ENCODE measurements around the gene RAB1A. TPM values are rescaled to one million over a fixed set of nuclear protein-coding genes. Genes with fewer than 3 reads are reported as not detected.

Gene RAB1A
- total RNA-seq, 6 experiments from 2014 or later, result 204 to 230 (median 222) TPM

DNA sequence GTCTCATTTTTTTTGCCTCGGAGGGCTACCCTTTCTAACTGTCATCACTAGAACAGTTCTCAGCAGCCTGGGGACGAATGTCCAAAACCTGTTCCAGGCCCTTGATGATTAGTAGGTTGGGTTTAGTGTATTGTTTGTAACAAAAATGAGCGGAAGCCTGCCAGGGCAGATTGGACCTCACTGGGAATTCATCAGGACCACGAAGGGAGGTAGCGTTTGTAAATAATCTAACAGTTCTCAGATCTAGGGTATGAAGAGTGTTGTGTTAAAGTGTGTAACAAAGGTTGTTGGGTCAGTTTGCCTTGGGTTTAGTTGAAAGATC, 72.9 kb downstream of the RAB1A start:
- no peak for DNase-seq
- Mint-ChIP-seq H3K36me3 (ENCODE audit: low read depth) (no peaks in the 10 kb centered on the region), H3K27me3 (ENCODE audit: insufficient read depth) (peaks cover 1% of the 10 kb centered on the region), H3K27ac (peak overlapping the region; percentile 78), H3K9me3 (no peaks in the 10 kb centered on the region), H3K4me3 (peak overlapping the region; percentile 90), H3K4me1 (ENCODE audit: low read depth) (peaks cover 25% of the 10 kb centered on the region)
- TF ChIP-seq CTCF (IDR thresholded peaks at IDR 0.05), result no peak

DNA sequence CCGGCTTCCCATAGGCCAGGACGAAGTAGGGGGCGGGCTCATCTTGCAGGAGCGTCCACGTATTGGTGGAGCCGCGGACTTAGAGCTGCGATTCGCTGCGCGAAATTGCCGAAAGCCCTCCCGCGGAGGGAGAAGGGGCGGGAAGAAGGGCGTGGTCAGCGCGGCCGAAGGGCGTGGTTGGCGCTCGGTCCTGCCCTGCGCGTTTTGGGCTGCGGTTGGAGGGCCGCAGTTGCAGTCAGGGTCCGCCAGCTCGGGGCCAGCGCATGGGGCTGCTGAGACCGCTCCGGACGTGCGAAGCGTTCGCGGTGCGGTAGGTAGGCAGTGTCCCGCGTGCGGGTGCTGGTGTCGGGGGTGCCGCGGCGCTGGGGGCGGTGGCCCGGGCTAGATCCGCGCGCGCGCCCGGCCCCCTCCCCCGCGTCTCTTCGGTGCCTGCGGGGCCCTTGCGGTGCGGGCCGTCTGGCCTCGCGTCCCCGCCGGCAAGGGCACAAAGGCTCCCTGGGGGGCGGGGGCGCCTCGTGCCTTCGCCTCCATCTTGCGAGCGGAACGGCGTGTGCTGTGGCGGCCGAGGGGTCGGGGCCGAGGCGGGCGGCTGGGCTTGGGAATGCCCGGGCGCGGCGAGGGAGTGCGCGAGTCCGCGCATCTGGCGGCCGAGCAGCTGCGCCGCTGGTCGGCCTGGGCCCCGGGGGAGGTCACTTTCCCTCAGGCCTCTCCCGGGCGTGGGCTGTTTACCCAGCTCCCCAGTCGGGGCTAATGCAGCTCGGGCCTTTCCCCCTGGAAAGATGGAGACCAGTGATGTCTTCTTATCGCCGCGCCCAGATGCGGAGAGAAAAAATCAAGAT, 73.5 kb downstream of the RAB1A start, which contains the start of gene CEP68:
TSS of gene CEP68 (plus strand) at position 202 of the 839 bp plus-strand sequence. CDS start 13,029 bp downstream, outside the sequence.
- peak within 1 kb of the TSS; percentile 98 for H3K4me3 Mint-ChIP-seq
- no peaks in the 10 kb centered on the region for H3K36me3 Mint-ChIP-seq (ENCODE audit: low read depth)
- peaks cover 3% of the 10 kb centered on the region for H3K27me3 Mint-ChIP-seq (ENCODE audit: insufficient read depth)
- H3K4me1 Mint-ChIP-seq (ENCODE audit: low read depth), result peaks cover 30% of the 10 kb centered on the region
- peak within 1 kb of the TSS; percentile 78 for H3K27ac Mint-ChIP-seq
- TF ChIP-seq CTCF (IDR thresholded peaks at IDR 0.05), result no peak; the same call in 1 of the 2 replicates
- no peaks in the 10 kb centered on the region for H3K9me3 Mint-ChIP-seq
- DNase-seq, result peak; percentile 96

GRCh38 chr2:65055422-65056214, 74.3 kb downstream of the RAB1A start:
- peak overlapping the region; percentile 57 for H3K27ac Mint-ChIP-seq
- peaks cover 39% of the 10 kb centered on the region for H3K4me1 Mint-ChIP-seq (ENCODE audit: low read depth)
- no peak for TF ChIP-seq CTCF (IDR thresholded peaks at IDR 0.05)
- H3K4me3 Mint-ChIP-seq, result peak overlapping the region; percentile 98
- DNase-seq, result no peak
- H3K36me3 Mint-ChIP-seq (ENCODE audit: low read depth), result no peaks in the 10 kb centered on the region
- no peaks in the 10 kb centered on the region for H3K9me3 Mint-ChIP-seq
- peaks cover 3% of the 10 kb centered on the region for H3K27me3 Mint-ChIP-seq (ENCODE audit: insufficient read depth)

- peaks cover 3% of the 10 kb centered on the region for H3K27me3 Mint-ChIP-seq (ENCODE audit: insufficient read depth)
- no peak overlapping the region for H3K27ac Mint-ChIP-seq
- DNase-seq, result no peak
- TF ChIP-seq CTCF (IDR thresholded peaks at IDR 0.05), result no peak
- peaks cover 40% of the 10 kb centered on the region for H3K4me1 Mint-ChIP-seq (ENCODE audit: low read depth)
- H3K36me3 Mint-ChIP-seq (ENCODE audit: low read depth), result no peaks in the 10 kb centered on the region
- H3K4me3 Mint-ChIP-seq, result peak overlapping the region; percentile 98
- H3K9me3 Mint-ChIP-seq, result no peaks in the 10 kb centered on the region
Observed at GRCh38 chr2:65054749-65055421, 75.0 kb downstream of the RAB1A start.

DNA sequence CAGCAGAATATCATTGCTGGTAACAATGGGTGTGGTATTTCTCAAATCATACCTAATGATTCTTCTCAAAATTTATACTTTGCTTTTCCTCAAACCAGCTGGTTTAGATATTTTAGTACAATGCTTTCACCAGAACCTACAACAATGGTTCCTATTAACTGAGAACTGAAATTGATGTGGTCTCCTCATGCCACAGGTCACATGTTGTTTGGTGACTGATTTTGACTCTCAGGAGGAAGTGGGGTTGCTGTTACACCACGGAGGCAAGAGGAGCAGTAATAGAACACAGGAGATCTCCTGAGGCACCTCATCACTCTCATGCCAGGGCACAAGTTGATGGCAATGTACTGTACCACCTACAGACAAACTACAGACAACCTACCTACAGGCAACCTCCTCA, 76.7 kb downstream of the RAB1A start:
- H3K36me3 Mint-ChIP-seq (ENCODE audit: low read depth), result peaks cover 6% of the 10 kb centered on the region; the same call in 1 of the 2 replicates
- no peak for TF ChIP-seq CTCF (IDR thresholded peaks at IDR 0.05)
- peaks cover 3% of the 10 kb centered on the region for H3K27me3 Mint-ChIP-seq (ENCODE audit: insufficient read depth)
- H3K27ac Mint-ChIP-seq, result no peak overlapping the region
- H3K4me3 Mint-ChIP-seq, result no peak overlapping the region
- peaks cover 40% of the 10 kb centered on the region for H3K4me1 Mint-ChIP-seq (ENCODE audit: low read depth)
- no peak for DNase-seq
- peaks cover 6% of the 10 kb centered on the region for H3K9me3 Mint-ChIP-seq
